NB4 (cell line): ENCODE data around the gene TNIP3.

Experiments
- POLR2A ChIP-seq: IDR thresholded peaks from 2 replicates; pipeline ENCODE4 v1.6.1; 2011; ENCODE audit warnings: mild to moderate bottlenecking; ENCODE audit not compliant: insufficient read length; ENCODE audit errors: extremely low read depth
- TF ChIP-seq, protein P1 (sequence below): IDR thresholded peaks from one replicate; pipeline ENCODE4 v1.5.1; 2012; ENCODE audit warnings: low read depth, low read length
- TF ChIP-seq, protein P2 (sequence below): IDR thresholded peaks from 2 replicates; pipeline ENCODE4 v1.6.1; 2011; ENCODE audit warnings: low read depth, low read length

DNA sequence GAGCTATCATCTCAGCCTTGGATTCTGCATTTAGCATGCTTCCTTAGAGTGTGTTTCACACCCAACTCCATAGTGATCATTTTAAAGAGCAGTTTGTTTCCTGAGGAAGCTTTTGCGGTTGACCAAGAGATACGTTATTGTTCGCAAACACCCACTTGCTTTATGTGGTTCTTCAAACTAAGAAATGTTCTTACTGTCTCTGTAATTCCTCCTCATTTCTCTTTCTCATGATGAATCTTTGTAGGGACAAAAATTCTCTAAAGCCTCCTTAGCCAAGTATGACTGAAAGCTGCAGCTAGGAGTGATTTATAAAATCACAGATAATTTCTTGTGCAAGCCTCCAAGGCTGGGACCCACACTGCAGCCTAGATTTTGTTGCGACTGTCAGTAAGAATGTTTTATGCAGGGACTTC is 10.0 kb downstream of the TNIP3 start:
- TF ChIP-seq, protein P1, sequence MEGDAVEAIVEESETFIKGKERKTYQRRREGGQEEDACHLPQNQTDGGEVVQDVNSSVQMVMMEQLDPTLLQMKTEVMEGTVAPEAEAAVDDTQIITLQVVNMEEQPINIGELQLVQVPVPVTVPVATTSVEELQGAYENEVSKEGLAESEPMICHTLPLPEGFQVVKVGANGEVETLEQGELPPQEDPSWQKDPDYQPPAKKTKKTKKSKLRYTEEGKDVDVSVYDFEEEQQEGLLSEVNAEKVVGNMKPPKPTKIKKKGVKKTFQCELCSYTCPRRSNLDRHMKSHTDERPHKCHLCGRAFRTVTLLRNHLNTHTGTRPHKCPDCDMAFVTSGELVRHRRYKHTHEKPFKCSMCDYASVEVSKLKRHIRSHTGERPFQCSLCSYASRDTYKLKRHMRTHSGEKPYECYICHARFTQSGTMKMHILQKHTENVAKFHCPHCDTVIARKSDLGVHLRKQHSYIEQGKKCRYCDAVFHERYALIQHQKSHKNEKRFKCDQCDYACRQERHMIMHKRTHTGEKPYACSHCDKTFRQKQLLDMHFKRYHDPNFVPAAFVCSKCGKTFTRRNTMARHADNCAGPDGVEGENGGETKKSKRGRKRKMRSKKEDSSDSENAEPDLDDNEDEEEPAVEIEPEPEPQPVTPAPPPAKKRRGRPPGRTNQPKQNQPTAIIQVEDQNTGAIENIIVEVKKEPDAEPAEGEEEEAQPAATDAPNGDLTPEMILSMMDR = no peak
- TF ChIP-seq POLR2A = no peak
- TF ChIP-seq, protein P2, sequence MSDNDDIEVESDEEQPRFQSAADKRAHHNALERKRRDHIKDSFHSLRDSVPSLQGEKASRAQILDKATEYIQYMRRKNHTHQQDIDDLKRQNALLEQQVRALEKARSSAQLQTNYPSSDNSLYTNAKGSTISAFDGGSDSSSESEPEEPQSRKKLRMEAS = no peak
